NCI-H2171 treated with DMSO at 0.1 percent for 48 hours (cell line): ENCODE data around the gene VDR.

Experiments used
- DNase-seq: peaks from one replicate; lab custom pipeline; 2025; lab: John Stamatoyannopoulos, UW

VDR gene

GRCh38 chr12:47870175-47870781 lies 34.5 kb downstream of the VDR start:
- DNase-seq = no peak

GRCh38 chr12:47868552-47869031 lies 36.2 kb downstream of the VDR start:
- DNase-seq = no peak

GRCh38 chr12:47868041-47868440 lies 36.8 kb downstream of the VDR start:
- no peak for DNase-seq

- DNase-seq = no peak
These were observed 37.3 kb downstream of the VDR start for GRCh38 chr12:47867495-47867941.

GRCh38 chr12:47864646-47865235 lies 40.1 kb downstream of the VDR start:
- DNase-seq = no peak

GRCh38 chr12:47863985-47864384 lies 40.8 kb downstream of the VDR start:
- no peak for DNase-seq

- no peak for DNase-seq
These were observed 41.3 kb downstream of the VDR start for GRCh38 chr12:47863467-47863866.

GRCh38 chr12:47862881-47863280 lies 41.9 kb downstream of the VDR start:
- DNase-seq = no peak

GRCh38 chr12:47862167-47862750 lies 42.5 kb downstream of the VDR start:
- DNase-seq = no peak

- DNase-seq = no peak
These were observed 43.9 kb downstream of the VDR start for GRCh38 chr12:47860873-47861272.

- DNase-seq = no peak
These were observed 44.4 kb downstream of the VDR start for GRCh38 chr12:47860279-47860841.

- no peak for DNase-seq
These were observed 46.1 kb downstream of the VDR start for GRCh38 chr12:47858511-47859266.

- no peak for DNase-seq
These were observed 47.8 kb downstream of the VDR start for GRCh38 chr12:47856721-47857575.

GRCh38 chr12:47856094-47856493 lies 48.7 kb downstream of the VDR start:
- DNase-seq = no peak

GRCh38 chr12:47855502-47855901 lies 49.3 kb downstream of the VDR start:
- DNase-seq = no peak

GRCh38 chr12:47854531-47854930 lies 50.3 kb downstream of the VDR start:
- DNase-seq = no peak

GRCh38 chr12:47852096-47852571 lies 52.7 kb downstream of the VDR start:
- DNase-seq = no peak

GRCh38 chr12:47851303-47851952 lies 53.4 kb downstream of the VDR start:
- DNase-seq = no peak

GRCh38 chr12:47850153-47851084 lies 54.4 kb downstream of the VDR start:
- no peak for DNase-seq

- DNase-seq = no peak
These were observed 55.5 kb downstream of the VDR start for GRCh38 chr12:47849261-47849660.
